NK-92 treated with Interleukin-12 subunit alpha and Interleukin-12 subunit beta, amount 100 ng/mL, for 24 hours (cell line): Measurements from ENCODE around the gene DENND1A.

Experiments used
- DNase-seq: peaks from one replicate; lab custom pipeline; 2025; lab: John Stamatoyannopoulos, UW

DENND1A gene

DNA sequence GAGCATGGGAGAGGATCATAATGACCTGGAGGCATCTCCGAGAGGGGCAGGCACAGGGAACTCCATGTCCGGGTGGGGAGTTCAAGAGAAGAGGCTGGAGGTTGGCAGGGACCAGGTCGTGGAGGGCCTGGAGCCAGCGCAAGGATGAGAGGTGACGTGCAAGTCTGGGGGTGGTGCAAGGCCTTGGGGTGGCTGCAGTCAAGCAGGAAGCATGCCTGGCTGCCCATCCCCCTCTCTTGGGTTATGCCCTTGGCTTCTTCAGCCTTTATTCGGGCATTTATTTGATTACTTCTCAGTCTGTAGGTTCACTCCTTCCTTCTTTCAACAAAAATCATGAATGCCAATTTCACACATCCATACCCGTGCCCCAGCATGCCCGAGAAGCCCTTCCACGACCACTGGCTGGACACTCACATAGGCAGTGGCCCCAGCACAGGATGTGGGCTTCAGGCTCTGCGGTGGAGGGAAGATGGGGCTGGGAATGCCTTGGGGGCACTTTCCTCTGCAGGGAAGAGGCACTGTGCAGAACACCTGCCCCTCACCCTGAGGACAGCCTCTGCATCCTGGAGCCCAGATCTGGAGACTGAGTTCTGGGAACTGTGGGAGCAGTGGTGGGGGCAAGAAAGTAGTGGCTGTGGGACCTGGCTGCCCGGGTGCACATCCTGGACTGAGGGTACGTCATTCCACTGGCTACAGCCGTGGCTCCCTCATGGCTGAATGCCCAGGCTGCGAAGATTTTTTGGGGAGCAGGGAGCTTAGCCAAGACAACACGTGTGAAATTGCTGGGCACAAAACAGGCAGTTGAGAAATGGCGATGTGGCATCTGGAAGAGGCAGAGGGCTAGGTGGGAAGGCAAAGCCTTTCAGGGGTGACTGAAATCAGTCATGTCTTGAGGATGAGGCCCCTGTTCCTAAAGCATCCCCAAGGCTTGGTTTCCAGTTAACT lies 535.4 kb downstream of the DENND1A start:
- DNase-seq: no peak

DNA sequence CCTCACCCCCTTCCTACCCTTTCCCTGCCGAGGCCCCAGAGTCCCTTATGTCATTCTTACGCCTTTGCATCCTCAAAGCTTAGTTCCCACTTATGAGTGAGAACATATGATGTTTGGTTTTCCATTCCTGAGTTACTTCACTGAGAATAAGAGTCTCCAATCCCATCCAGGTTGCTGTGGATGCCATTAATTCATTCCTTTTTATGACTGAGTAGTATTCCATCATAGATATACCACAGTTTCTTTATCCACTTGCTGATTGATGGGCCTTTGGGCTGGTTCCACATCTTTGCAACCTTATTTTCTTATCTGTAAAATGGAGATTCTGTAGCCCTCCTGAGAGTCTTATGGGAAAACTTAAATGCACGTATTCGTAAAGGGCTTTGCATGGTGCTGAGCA lies 537.1 kb downstream of the DENND1A start:
- no peak for DNase-seq

DNA sequence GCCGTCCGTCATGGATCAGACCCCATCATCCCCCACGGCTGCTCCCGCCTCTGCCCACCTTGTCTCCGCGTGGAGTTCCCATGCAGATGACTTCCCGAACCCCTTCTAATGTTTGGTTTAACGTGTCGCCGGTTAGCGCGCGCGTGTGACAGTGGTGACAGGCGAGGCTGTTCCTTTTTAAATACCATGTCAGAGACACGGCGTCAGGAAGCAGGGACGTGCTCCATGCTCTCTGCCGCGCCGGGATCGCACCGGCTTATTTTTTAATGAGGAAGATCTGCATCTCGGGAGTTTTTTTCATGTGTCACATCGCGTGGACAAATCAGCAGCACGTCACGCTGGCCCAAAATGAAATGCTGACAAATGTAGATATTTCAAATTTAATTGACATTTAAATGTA lies 538.0 kb downstream of the DENND1A start:
- DNase-seq: no peak

GRCh38 chr9:123391233-123391632 lies 538.7 kb downstream of the DENND1A start:
- no peak for DNase-seq

- DNase-seq: no peak
These were observed 539.4 kb downstream of the DENND1A start for GRCh38 chr9:123390337-123391135.

- no peak for DNase-seq
These were observed 540.2 kb downstream of the DENND1A start for GRCh38 chr9:123389698-123390097.

- DNase-seq: no peak
These were observed 540.9 kb downstream of the DENND1A start for GRCh38 chr9:123389070-123389469.

DNA sequence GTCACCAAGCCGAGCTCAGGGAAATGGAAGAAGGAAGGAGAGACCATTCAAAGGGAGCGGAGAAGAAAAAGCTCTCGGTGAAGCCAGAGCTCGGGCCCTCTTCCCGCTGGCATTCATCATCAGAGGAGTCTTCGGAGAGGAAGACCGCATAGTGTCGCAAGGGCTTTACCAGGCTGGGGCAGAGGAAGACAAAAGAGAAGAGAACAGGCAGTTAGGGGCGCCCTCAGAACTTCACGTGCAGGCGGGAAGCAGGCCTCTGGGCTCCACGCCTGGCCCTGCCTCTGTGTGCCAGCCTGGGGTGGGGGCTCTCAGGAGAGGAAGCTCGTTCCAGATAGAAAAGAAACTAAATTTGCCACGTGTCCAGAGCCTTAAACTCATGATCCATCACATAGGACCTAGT lies 542.2 kb downstream of the DENND1A start:
- no peak for DNase-seq

GRCh38 chr9:123383512-123384170 lies 546.3 kb downstream of the DENND1A start:
- DNase-seq: no peak

- DNase-seq: no peak
These were observed 547.0 kb downstream of the DENND1A start for GRCh38 chr9:123382653-123383511.

GRCh38 chr9:123380852-123381705 lies 548.8 kb downstream of the DENND1A start:
- DNase-seq: no peak

DNA sequence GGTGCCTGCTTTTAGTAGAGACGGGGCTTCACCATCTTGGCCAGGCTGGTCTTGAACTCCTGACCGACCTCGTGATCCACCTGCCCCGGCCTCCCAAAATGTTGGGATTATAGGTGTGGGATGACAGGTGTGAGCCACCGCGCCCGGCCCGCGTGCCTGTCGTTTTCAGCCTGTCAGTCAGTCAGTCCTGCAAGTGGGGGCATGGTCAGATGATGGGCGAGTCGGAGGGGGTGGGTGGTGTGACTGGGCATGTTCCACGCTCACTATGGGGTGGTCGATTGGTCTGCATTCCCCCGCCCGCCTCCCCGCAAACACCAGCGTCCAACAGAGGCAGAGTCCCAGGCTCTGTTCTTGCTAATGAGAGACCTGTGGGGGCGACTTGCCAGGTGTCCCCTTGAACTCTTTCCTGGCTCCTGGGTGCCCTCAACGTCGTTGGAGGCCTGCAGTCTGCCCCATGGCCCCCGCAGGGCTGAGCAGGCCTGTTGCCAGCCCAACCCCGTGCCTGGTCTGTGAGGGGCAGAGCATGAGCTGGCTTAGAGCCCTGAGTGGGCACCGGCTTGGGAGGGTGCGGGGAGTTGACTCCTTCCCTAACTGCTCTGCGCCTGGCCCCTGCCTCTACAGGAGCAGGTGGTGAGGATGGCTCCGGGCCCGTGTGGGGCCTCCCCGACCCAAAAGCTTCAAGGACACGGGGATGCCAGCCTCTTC lies 550.8 kb downstream of the DENND1A start:
- DNase-seq: no peak

GRCh38 chr9:123378025-123378424 lies 551.9 kb downstream of the DENND1A start:
- DNase-seq: no peak

- DNase-seq: no peak
These were observed 552.5 kb downstream of the DENND1A start for GRCh38 chr9:123377211-123377971.

- DNase-seq: no peak
These were observed 553.5 kb downstream of the DENND1A start for GRCh38 chr9:123376218-123377071.

DNA sequence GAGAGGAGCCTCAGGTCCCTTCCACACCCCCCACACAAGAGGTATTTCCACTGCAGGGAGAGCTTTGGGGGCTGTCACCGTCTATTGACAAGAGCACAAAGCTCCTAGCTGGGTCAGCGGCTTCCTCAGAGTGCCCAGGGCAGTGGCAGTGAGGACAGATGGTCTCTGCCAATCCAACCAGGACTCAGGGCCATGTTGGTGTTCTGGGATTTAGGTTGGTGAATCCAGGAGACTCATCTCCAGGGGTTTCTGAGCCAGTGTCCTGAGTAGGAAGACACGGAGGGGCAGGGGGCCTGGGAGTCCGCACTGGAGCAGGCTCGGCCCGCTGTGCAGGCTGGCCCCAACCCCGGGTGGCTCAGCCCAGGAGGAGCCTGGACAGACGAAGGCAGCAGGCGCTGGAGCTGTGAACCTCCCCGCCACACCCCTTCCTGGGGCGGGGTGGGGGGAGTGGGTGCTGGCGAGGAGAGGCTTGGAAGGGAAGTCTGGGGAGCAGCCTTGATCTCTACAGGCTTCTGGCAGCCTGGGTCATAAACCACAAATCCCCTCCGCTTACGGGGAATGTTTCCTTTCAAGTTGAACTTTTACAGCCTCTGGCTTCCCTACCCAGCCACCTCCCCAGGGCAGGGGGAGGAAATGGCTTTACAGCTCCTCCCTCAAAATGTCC lies 554.3 kb downstream of the DENND1A start:
- DNase-seq: no peak

DNA sequence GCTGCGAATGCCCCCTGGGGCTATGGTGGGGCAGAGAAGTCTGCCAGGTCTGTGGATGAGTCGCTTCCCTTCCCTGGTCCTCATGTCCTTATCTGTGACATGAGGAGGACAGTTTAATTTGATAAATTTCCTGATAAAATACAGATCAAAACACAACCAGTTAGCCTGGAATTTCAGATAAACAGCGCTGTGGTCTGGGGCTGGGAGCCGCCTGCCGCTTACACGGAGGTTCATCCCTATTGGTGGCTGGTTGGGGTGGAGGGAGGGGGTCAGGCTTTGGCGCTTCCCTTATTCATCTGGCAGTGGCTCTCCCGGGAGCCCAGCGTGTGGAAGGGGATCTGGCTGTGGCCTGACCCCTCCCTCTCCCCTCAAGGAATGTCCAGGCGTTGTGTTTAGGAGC lies 556.0 kb downstream of the DENND1A start:
- DNase-seq: no peak
